Neural cell (in vitro differentiated cells): ENCODE measurements around the gene KRT33A.

ENCODE experiments used
- CTCF ChIP-seq: fragments of 450-650 bp; IDR thresholded peaks from 2 replicates; pipeline ENCODE4 v1.5.1; 2014; ENCODE audit warnings: antibody characterized with exemption, mild to moderate bottlenecking, moderate library complexity; ENCODE audit not compliant: poor library complexity, severe bottlenecking
- POLR2AphosphoS5 ChIP-seq: IDR thresholded peaks from 2 replicates; pipeline ENCODE4 v1.6.1; 2012

- TF ChIP-seq POLR2AphosphoS5 (no peak), CTCF (no peak)
These were observed 41.6 kb upstream of the KRT33A start for GRCh38 chr17:41392278-41392677.
